Liver (tissue), 9 donors: ENCODE results near the gene UGT1A4. TPM values are rescaled to one million over a fixed set of nuclear protein-coding genes. Genes with fewer than 3 reads are reported as not detected.

Experiments used
- DNase-seq: peaks from one replicate; pipeline ENCODE4 v3.0.0-alpha.2; 2017; ENCODE audit warnings: low spot score
- H3K27ac ChIP-seq, 2 donors: one replicate each; pipeline ENCODE4 v1.7.0; 2013; ENCODE audit warnings: inconsistent platforms in 2 of 2, low read length in 2 of 2, control low read depth in 1 of 2, low read depth in 1 of 2, mild to moderate bottlenecking in 1 of 2
- H3K27me3 ChIP-seq, 4 donors: one replicate each; pipeline versions ENCODE4 v1.6.1 to v1.7.0; 2013; ENCODE audit warnings: low read length in 3 of 4, inconsistent platforms in 1 of 4, mild to moderate bottlenecking in 1 of 4, moderate library complexity in 1 of 4; ENCODE audit not compliant: control insufficient read depth in 4 of 4, insufficient read depth in 4 of 4
- H3K36me3 ChIP-seq, 4 donors: one replicate each; pipeline versions ENCODE4 v1.6.1 to v1.7.0; 2013; ENCODE audit warnings: low read length in 3 of 4, mild to moderate bottlenecking in 3 of 4, low read depth in 1 of 4, moderate library complexity in 1 of 4; ENCODE audit not compliant: control insufficient read depth in 4 of 4, insufficient read depth in 3 of 4
- H3K4me1 ChIP-seq, 4 donors: one replicate each; pipeline versions ENCODE4 v1.6.1 to v1.7.0; 2013; ENCODE audit warnings: low read length in 3 of 4, mild to moderate bottlenecking in 3 of 4, moderate library complexity in 1 of 4; ENCODE audit not compliant: control insufficient read depth in 4 of 4, insufficient read depth in 4 of 4
- H3K4me3 ChIP-seq, 3 donors: one replicate each; pipeline versions ENCODE4 v1.6.1 to v1.7.0; 2013; ENCODE audit warnings: low read length in 3 of 3, control low read depth in 1 of 3, low read depth in 1 of 3, mild to moderate bottlenecking in 1 of 3
- H3K9ac ChIP-seq, 2 donors: one replicate each; pipeline ENCODE4 v1.7.0; 2013; ENCODE audit warnings: low read length in 2 of 2, mild to moderate bottlenecking in 2 of 2, moderate library complexity in 2 of 2, control low read depth in 1 of 2, low read depth in 1 of 2
- H3K9me3 ChIP-seq, 4 donors: one replicate each; pipeline versions ENCODE4 v1.6.1 to v1.7.0; 2013; ENCODE audit warnings: low read length in 3 of 4; ENCODE audit not compliant: control insufficient read depth in 4 of 4
- ATF3 ChIP-seq: IDR thresholded peaks from 2 replicates; pipeline ENCODE4 v1.6.1; 2016; ENCODE audit warnings: antibody characterized with exemption
- CTCF ChIP-seq: fragments of 150-350 bp; IDR thresholded peaks from 2 replicates; pipeline ENCODE4 v1.5.1; 2017; ENCODE audit warnings: improper control_type of control experiment, low read depth, low read length; ENCODE audit not compliant: missing input control
- EGR1 ChIP-seq, 2 donors: IDR thresholded peaks; 2 replicates each; pipeline ENCODE4 v1.6.1; 2016 to 2018; ENCODE audit warnings: antibody characterized with exemption in 2 of 2, low read depth in 2 of 2
- FOXA1 ChIP-seq: IDR thresholded peaks from 2 replicates; pipeline ENCODE4 v1.6.1; 2016; ENCODE audit warnings: antibody characterized with exemption
- FOXA2 ChIP-seq: IDR thresholded peaks from 2 replicates; pipeline ENCODE4 v1.6.1; 2016; ENCODE audit warnings: antibody characterized with exemption
- GABPA ChIP-seq, 2 donors: IDR thresholded peaks in 1 of 2; conservative IDR thresholded peaks in 1 of 2; 2 replicates each; pipeline ENCODE4 v1.6.1; 2016; ENCODE audit warnings: antibody characterized with exemption in 2 of 2, mild to moderate bottlenecking in 1 of 2, moderate library complexity in 1 of 2
- HNF4A ChIP-seq, 2 donors: conservative IDR thresholded peaks; 2 replicates each; pipeline ENCODE4 v1.6.1; 2016; ENCODE audit warnings: antibody characterized with exemption in 2 of 2, mild to moderate bottlenecking in 2 of 2
- HNF4G ChIP-seq: IDR thresholded peaks from 2 replicates; pipeline ENCODE4 v1.6.1; 2016; ENCODE audit warnings: antibody characterized with exemption
- JUND ChIP-seq, 2 donors: IDR thresholded peaks; 2 replicates each; pipeline ENCODE4 v1.6.1; 2016; ENCODE audit warnings: antibody characterized with exemption in 2 of 2
- NR2F2 ChIP-seq: IDR thresholded peaks from 2 replicates; pipeline ENCODE4 v1.6.1; 2016; ENCODE audit warnings: antibody characterized with exemption
- RAD21 ChIP-seq, 2 donors: IDR thresholded peaks; 2 replicates each; pipeline ENCODE4 v1.6.1; 2016; ENCODE audit warnings: antibody characterized with exemption in 2 of 2, mild to moderate bottlenecking in 2 of 2
- REST ChIP-seq: IDR thresholded peaks from 2 replicates; pipeline ENCODE4 v1.6.1; 2016; ENCODE audit warnings: antibody characterized with exemption, mild to moderate bottlenecking
- SP1 ChIP-seq: IDR thresholded peaks from 2 replicates; pipeline ENCODE4 v1.6.1; 2018; ENCODE audit warnings: antibody characterized with exemption, mild to moderate bottlenecking
- TAF1 ChIP-seq: conservative IDR thresholded peaks from 2 replicates; pipeline ENCODE4 v1.6.1; 2016; ENCODE audit warnings: antibody characterized with exemption, mild to moderate bottlenecking
- YY1 ChIP-seq: IDR thresholded peaks from 2 replicates; pipeline ENCODE4 v1.6.1; 2016; ENCODE audit warnings: antibody characterized with exemption, mild to moderate bottlenecking
- ZBTB33 ChIP-seq: IDR thresholded peaks from 2 replicates; pipeline ENCODE4 v1.6.1; 2016; ENCODE audit warnings: antibody characterized with exemption
- WGBS: extraction: QIAGEN DNeasy Blood & Tissue Kit; methylation state at CpG from one replicate; pipeline ENCODE4 v1.1.7; 2013; 5-methylcytosine and 5-hydroxymethylcytosine counted together
- polyA plus RNA-seq, 2 donors: library from polyadenylated mRNA; stranded (reverse) in 1 of 2; unstranded in 1 of 2; fragments of 200-250 nt in 1 of 2; fragments of >200 nt in 1 of 2; fragmentation: Nextera tagmentation in 1 of 2; extraction: Ambion mirVana in 1 of 2; gene quantifications; one replicate each; pipeline versions ENCODE4 v1.2.1 to v1.2.3, GENCODE V29; 2013 to 2015
- total RNA-seq, 2 donors: library from RNA; depleted of rRNA; stranded (reverse); fragments of >200 nt; gene quantifications; one replicate each; pipeline ENCODE4 v1.2.3, GENCODE V29; 2014
- donor health status: healthy.
- donor health status: healthy.
- donor health status: healthy.
- donor health status: healthy.
- donor health status: healthy.

The UGT1A4 gene
- total and polyA plus RNA-seq, 4 donors = 103 to 446 (median 136) TPM; not detected in 1

DNA sequence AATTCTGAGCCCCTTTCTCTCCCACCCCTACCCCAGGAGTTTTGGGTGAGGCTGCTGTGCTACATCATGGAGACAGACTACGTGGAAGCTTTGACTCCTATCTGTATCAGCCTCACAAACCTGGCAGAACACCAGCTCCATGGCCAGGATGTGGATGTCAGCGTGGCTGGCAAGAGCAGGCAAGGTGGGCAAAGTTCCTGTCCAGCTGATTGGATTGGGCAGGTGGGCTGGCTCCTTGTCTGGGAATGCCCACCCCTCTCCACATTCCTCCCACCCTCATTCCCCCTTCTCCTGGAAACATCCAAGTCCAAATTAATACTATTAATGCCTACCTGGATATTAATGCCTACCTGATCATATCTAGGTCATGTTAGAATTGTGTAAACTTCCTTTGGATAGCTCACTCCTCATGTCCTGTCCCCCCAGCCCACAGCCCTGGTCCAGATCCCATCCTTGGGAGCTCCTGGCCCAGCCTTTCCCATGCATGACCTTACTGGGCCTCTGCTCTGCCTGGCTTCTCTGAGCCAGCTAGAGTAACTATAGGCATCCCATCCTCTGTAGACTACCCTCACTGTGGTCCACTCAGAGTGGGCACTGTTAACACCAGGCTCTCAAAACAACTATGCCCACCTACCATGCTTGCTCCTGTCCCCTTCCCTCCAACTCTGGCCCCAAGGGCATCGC, 83.7 kb downstream of the UGT1A4 start:
- Histone ChIP-seq H3K27ac (no peak overlapping the region), H3K27me3 (no peaks in the 10 kb centered on the region), H3K4me3 (no peak overlapping the region), H3K9me3 (no peaks in the 10 kb centered on the region), H3K4me1 (no peaks in the 10 kb centered on the region), H3K9ac (no peak overlapping the region), H3K36me3 (no peaks in the 10 kb centered on the region)
- 87% methylated on average over 3 of the region's 3 CpGs for WGBS
- TF ChIP-seq GABPA (IDR thresholded peaks at IDR 0.05 in 1 of 2, conservative IDR thresholded peaks at IDR 0.05 in 1 of 2) = no peak
- no peak for TF ChIP-seq HNF4A (conservative IDR thresholded peaks at IDR 0.05)
- no peak for DNase-seq

- H3K4me3 ChIP-seq = no peak overlapping the region
- no peaks in the 10 kb centered on the region for H3K4me1 ChIP-seq
- H3K9ac ChIP-seq = no peak overlapping the region
- no peaks in the 10 kb centered on the region for H3K27me3 ChIP-seq
- no peaks in the 10 kb centered on the region for H3K36me3 ChIP-seq
- H3K27ac ChIP-seq = no peak overlapping the region
- 75% methylated on average over 2 of the region's 2 CpGs for WGBS
- peak; percentile 9 for DNase-seq
- no peak for TF ChIP-seq GABPA (IDR thresholded peaks at IDR 0.05 in 1 of 2, conservative IDR thresholded peaks at IDR 0.05 in 1 of 2)
- TF ChIP-seq HNF4A (conservative IDR thresholded peaks at IDR 0.05) = no peak
- TF ChIP-seq FOXA2 = no peak
- no peak for TF ChIP-seq JUND (IDR thresholded peaks at IDR 0.05)
- no peak for TF ChIP-seq REST
- TF ChIP-seq HNF4G = no peak
- no peak for TF ChIP-seq FOXA1
- no peak for TF ChIP-seq NR2F2
- TF ChIP-seq CTCF = no peak
- no peak for TF ChIP-seq ZBTB33
- no peak for TF ChIP-seq ATF3
- no peak for TF ChIP-seq SP1
- no peak for TF ChIP-seq YY1
- no peak for TF ChIP-seq EGR1 (IDR thresholded peaks at IDR 0.05; ENCODE audit: low read depth in 2 of 2)
- no peak for TF ChIP-seq TAF1
- no peak for TF ChIP-seq RAD21 (IDR thresholded peaks at IDR 0.05)
- no peaks in the 10 kb centered on the region for H3K9me3 ChIP-seq
Observed at GRCh38 chr2:233803292-233803911, 84.9 kb downstream of the UGT1A4 start.
